ENCODE results near the gene UXT.
A peak's percentile ranks its signal among the peaks of the same experiment; 100 is the strongest.

Gene UXT

DNA sequence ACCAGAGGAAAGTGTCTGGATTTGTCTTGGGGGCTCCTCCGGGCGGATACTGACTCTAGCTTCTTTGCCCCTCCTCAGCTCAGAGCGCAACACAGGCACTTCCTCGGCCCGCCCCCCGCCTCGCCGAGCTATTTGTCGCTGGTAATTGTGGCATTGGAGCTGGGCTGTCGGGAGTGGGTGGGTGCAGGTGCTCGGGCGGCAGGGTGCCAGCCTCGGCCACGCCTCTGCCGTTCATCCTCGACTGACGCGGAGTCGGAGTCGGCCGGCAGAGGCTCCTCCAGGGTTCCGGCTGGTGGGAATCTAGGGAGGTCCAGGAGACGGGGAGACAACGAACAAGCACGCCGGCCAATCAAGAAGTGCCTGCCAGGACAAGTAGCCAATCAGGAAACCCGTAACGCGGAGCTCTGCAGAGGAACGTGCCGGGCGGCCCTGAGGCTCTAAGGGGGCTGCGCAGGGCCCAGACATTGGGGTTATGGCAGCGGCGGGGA, 35.4 kb downstream of the UXT start:
- DNase-seq (peak; percentile 78), ATAC-seq (ENCODE audit: insufficient read depth, low read depth) (peak; percentile 88)
- H3K27ac ChIP-seq (ENCODE audit: low read length): 0 out of 2 replicates have a peak overlapping the region, but pooled peaks have one; percentile 10
- H3K4me2 ChIP-seq (ENCODE audit: insufficient read depth, low read length): peak overlapping the region; percentile 66
- no peaks in the 10 kb centered on the region for H3K79me2 ChIP-seq (ENCODE audit: insufficient read depth, low read length)
- peak overlapping the region; percentile 41; the same call in 1 of the 2 replicates for H3K9ac ChIP-seq (ENCODE audit: low read depth, low read length)
- H4K20me1 ChIP-seq (ENCODE audit: insufficient read depth, low read length): no peaks in the 10 kb centered on the region
- H3K4me3 ChIP-seq (ENCODE audit: low read depth in 1 of 2, low read length in 2 of 2): peak overlapping the region in 1 of 2 experiments; percentile 53; a peak in 2 of 4 replicates
- H2AFZ ChIP-seq (ENCODE audit: low read depth, low read length): peak overlapping the region; percentile 61
- TF ChIP-seq EZH2 (IDR thresholded peaks at IDR 0.05; ENCODE audit: borderline replicate concordance, low read depth, low read length, severe bottlenecking): no peak
- TF ChIP-seq, protein P1, sequence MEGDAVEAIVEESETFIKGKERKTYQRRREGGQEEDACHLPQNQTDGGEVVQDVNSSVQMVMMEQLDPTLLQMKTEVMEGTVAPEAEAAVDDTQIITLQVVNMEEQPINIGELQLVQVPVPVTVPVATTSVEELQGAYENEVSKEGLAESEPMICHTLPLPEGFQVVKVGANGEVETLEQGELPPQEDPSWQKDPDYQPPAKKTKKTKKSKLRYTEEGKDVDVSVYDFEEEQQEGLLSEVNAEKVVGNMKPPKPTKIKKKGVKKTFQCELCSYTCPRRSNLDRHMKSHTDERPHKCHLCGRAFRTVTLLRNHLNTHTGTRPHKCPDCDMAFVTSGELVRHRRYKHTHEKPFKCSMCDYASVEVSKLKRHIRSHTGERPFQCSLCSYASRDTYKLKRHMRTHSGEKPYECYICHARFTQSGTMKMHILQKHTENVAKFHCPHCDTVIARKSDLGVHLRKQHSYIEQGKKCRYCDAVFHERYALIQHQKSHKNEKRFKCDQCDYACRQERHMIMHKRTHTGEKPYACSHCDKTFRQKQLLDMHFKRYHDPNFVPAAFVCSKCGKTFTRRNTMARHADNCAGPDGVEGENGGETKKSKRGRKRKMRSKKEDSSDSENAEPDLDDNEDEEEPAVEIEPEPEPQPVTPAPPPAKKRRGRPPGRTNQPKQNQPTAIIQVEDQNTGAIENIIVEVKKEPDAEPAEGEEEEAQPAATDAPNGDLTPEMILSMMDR (IDR thresholded peaks at IDR 0.05; ENCODE audit: borderline replicate concordance, extremely low read depth, low read length, poor library complexity, severe bottlenecking): no peak
- H3K36me3 ChIP-seq (ENCODE audit: insufficient read depth, low read length): no peaks in the 10 kb centered on the region
- H3K4me1 ChIP-seq (ENCODE audit: insufficient read depth, low read length): peaks cover 26% of the 10 kb centered on the region
- H3K9me3 ChIP-seq (ENCODE audit: insufficient read depth, low read length, severe bottlenecking): no peaks in the 10 kb centered on the region
- no peaks in the 10 kb centered on the region for H3K27me3 ChIP-seq (ENCODE audit: insufficient read depth, low read length, poor library complexity)

DNA sequence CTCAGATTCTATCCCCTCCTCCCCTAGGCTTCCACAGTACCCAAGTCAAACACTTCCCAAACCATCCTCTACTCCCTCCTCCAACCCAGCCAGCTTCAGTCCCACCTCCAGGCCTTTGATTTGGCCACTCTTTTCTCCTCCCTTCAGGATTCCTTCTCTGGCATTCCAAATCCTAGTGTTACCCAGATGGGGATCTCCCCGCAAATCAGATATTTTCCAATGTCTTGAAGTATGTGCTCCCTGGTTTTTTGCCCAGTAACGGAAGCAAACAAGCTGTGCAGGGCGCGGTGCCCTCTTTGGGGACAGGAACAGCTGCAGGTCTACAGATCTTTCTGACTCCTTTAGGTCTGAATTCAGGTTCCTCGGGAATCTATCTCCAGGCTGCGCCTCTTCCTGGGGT, 37.1 kb downstream of the UXT start:
- H3K27me3 ChIP-seq (ENCODE audit: insufficient read depth, low read length, poor library complexity): no peaks in the 10 kb centered on the region
- H4K20me1 ChIP-seq (ENCODE audit: insufficient read depth, low read length): no peaks in the 10 kb centered on the region
- H2AFZ ChIP-seq (ENCODE audit: low read depth, low read length): no peak overlapping the region
- peaks cover 26% of the 10 kb centered on the region for H3K4me1 ChIP-seq (ENCODE audit: insufficient read depth, low read length)
- DNase-seq (no peak), ATAC-seq (ENCODE audit: insufficient read depth, low read depth) (no peak)
- no peak overlapping the region for H3K9ac ChIP-seq (ENCODE audit: low read depth, low read length)
- H3K27ac ChIP-seq (ENCODE audit: low read length): no peak overlapping the region
- TF ChIP-seq, protein P1 (IDR thresholded peaks at IDR 0.05; ENCODE audit: borderline replicate concordance, extremely low read depth, low read length, poor library complexity, severe bottlenecking): no peak
- no peaks in the 10 kb centered on the region for H3K9me3 ChIP-seq (ENCODE audit: insufficient read depth, low read length, severe bottlenecking)
- H3K36me3 ChIP-seq (ENCODE audit: insufficient read depth, low read length): no peaks in the 10 kb centered on the region
- H3K4me3 ChIP-seq (ENCODE audit: low read depth in 1 of 2, low read length in 2 of 2): no peak overlapping the region
- H3K79me2 ChIP-seq (ENCODE audit: insufficient read depth, low read length): no peaks in the 10 kb centered on the region
- no peak overlapping the region for H3K4me2 ChIP-seq (ENCODE audit: insufficient read depth, low read length)

DNA sequence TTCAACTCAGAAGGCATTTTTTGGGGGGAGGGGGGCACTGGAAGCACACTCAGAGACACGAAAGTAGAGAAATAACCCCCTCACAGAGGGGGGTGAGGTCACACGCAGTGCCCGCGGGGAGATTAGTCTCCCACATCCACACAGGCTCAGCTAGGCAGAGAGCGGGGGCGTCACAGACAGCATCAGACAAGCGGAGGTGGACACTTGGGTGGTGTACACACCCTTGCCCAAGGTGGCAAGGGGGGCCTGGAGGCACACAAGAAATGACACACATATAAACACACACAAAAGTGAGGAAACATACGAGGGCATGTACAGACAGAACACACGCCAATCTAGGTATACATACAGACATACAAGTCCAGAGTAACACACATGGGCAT, 38.7 kb downstream of the UXT start:
- no peak for TF ChIP-seq EZH2 (IDR thresholded peaks at IDR 0.05; ENCODE audit: borderline replicate concordance, low read depth, low read length, severe bottlenecking)
- TF ChIP-seq, protein P1 (IDR thresholded peaks at IDR 0.05; ENCODE audit: borderline replicate concordance, extremely low read depth, low read length, poor library complexity, severe bottlenecking): no peak
- DNase-seq: no peak
- no peak for ATAC-seq (ENCODE audit: insufficient read depth, low read depth)
- Histone ChIP-seq H3K4me2 (ENCODE audit: insufficient read depth, low read length) (peak overlapping the region; percentile 59), H3K4me1 (ENCODE audit: insufficient read depth, low read length) (peaks cover 26% of the 10 kb centered on the region), H3K4me3 (ENCODE audit: low read depth in 1 of 2, low read length in 2 of 2) (no peak overlapping the region), H3K27me3 (ENCODE audit: insufficient read depth, low read length, poor library complexity) (no peaks in the 10 kb centered on the region), H3K79me2 (ENCODE audit: insufficient read depth, low read length) (no peaks in the 10 kb centered on the region), H3K9ac (ENCODE audit: low read depth, low read length) (no peak overlapping the region), H3K36me3 (ENCODE audit: insufficient read depth, low read length) (no peaks in the 10 kb centered on the region), H2AFZ (ENCODE audit: low read depth, low read length) (no peak overlapping the region), H3K9me3 (ENCODE audit: insufficient read depth, low read length, severe bottlenecking) (no peaks in the 10 kb centered on the region), H3K27ac (ENCODE audit: low read length) (no peak overlapping the region), H4K20me1 (ENCODE audit: insufficient read depth, low read length) (no peaks in the 10 kb centered on the region)
